DMS153 treated with DMSO at 0.1 percent for 48 hours (cell line): ENCODE measurements around the gene SF3B2.
"Not testable (repeated sequence)": the region's sequence is repeated elsewhere in the genome, so short reads cannot be mapped to it uniquely, and the experiment has no call there.

ENCODE experiments used
- DNase-seq: peaks from one replicate; lab custom pipeline; 2025; ENCODE audit not compliant: unreplicated experiment; lab: John Stamatoyannopoulos, UW

Gene SF3B2

GRCh38 chr11:66071381-66071801 lies 19.2 kb downstream of the SF3B2 start:
- DNase-seq: no peak

- DNase-seq: no peak
Observed at GRCh38 chr11:66072081-66072480, 19.9 kb downstream of the SF3B2 start.

- DNase-seq: no peak
Observed at GRCh38 chr11:66072518-66072917, 20.4 kb downstream of the SF3B2 start.

- no peak for DNase-seq
Observed at GRCh38 chr11:66073669-66074068, 21.5 kb downstream of the SF3B2 start.

- no peak for DNase-seq
Observed at GRCh38 chr11:66075273-66075672, 23.1 kb downstream of the SF3B2 start.

- DNase-seq: no peak
Observed at GRCh38 chr11:66076561-66076960, 24.4 kb downstream of the SF3B2 start.

- no peak for DNase-seq
Observed at GRCh38 chr11:66077927-66078326, 25.8 kb downstream of the SF3B2 start.

- not testable (repeated sequence) for DNase-seq
Observed at GRCh38 chr11:66078949-66079348, 26.8 kb downstream of the SF3B2 start.

- no peak for DNase-seq
Observed at GRCh38 chr11:66080055-66080817, 28.1 kb downstream of the SF3B2 start.

GRCh38 chr11:66081505-66081904 lies 29.3 kb downstream of the SF3B2 start:
- peak; percentile 71 for DNase-seq

GRCh38 chr11:66082946-66083698 lies 31.0 kb downstream of the SF3B2 start:
- DNase-seq: peak; percentile 76

- DNase-seq: no peak
Observed at GRCh38 chr11:66083767-66084166, 31.6 kb downstream of the SF3B2 start.

- DNase-seq: no peak
Observed at GRCh38 chr11:66084821-66085475, 32.8 kb downstream of the SF3B2 start.

- DNase-seq: no peak
Observed at GRCh38 chr11:66087148-66087908, 35.2 kb downstream of the SF3B2 start.

GRCh38 chr11:66089067-66089466 lies 36.9 kb downstream of the SF3B2 start:
- no peak for DNase-seq

- no peak for DNase-seq
Observed at GRCh38 chr11:66090288-66090687, 38.1 kb downstream of the SF3B2 start.

- not testable (repeated sequence) for DNase-seq
Observed at GRCh38 chr11:66092125-66092524, 40.0 kb downstream of the SF3B2 start.

GRCh38 chr11:66099746-66100145 lies 47.6 kb downstream of the SF3B2 start:
- DNase-seq: not testable (repeated sequence)

- DNase-seq: peak; percentile 76
Observed at GRCh38 chr11:66100272-66101065, 48.3 kb downstream of the SF3B2 start.

GRCh38 chr11:66101066-66101464 lies 48.9 kb downstream of the SF3B2 start:
- no peak for DNase-seq
